IMR-90 (cell line): ENCODE measurements around the gene KIF22. TPM values are rescaled to one million over a fixed set of nuclear protein-coding genes. Genes with fewer than 3 reads are reported as not detected.
A peak's percentile ranks its signal among the peaks of the same experiment; 100 is the strongest.

Source experiments
- ATAC-seq: fragments of 200-7000 bp; cut with Tn5 transposase; 2 replicates; pipeline ENCODE4 v1.9.1; 2020; ENCODE audit warnings: low read depth, mild to moderate bottlenecking, moderate library complexity
- BruUV-seq: library from RNA; stranded (reverse); fragments of 400-500 nt; replicated peaks from 2 replicates; lab custom pipeline; 2021; lab: Mats Ljungman, UMichigan
- CTCF ChIA-PET: fragments of 300-600 bp; formaldehyde crosslinking; extraction: SDS; loops from one replicate; lab custom pipeline; 2021; ENCODE audit warnings: antibody characterized with exemption; lab: Yijun Ruan, JAX
- POLR2A ChIA-PET: fragments of 300-600 bp; sonication (Branson Sonifier 250); formaldehyde crosslinking; loops from one replicate; lab custom pipeline; 2022; ENCODE audit warnings: antibody characterized with exemption; ENCODE audit not compliant: unreplicated experiment; lab: Charles Lee
- DNase-seq: peaks from one replicate; pipeline ENCODE4 v3.0.0; 2013
- H2AFZ ChIP-seq: replicated peaks from 2 replicates; pipeline ENCODE3; 2013; ENCODE audit warnings: low read length, mild to moderate bottlenecking; ENCODE audit not compliant: poor library complexity
- H2AK5ac ChIP-seq: 2 replicates; pipeline ENCODE4 v1.6.1; 2013; ENCODE audit warnings: low read depth, low read length, inconsistent platforms
- H2AK9ac ChIP-seq: replicated peaks from 2 replicates; pipeline ENCODE3; 2013; ENCODE audit warnings: mild to moderate bottlenecking, low read depth, low read length, moderate library complexity; ENCODE audit not compliant: poor library complexity
- H2BK120ac ChIP-seq: 2 replicates; pipeline ENCODE4 v1.6.1; 2013; ENCODE audit warnings: low read depth, low read length, inconsistent platforms
- H2BK15ac ChIP-seq: 3 replicates; pipeline ENCODE4 v1.6.1; 2013; ENCODE audit warnings: low read depth, low read length, inconsistent platforms
- H2BK20ac ChIP-seq: 2 replicates; pipeline ENCODE4 v1.6.1; 2013; ENCODE audit warnings: low read depth, mild to moderate bottlenecking, inconsistent platforms, low read length, moderate library complexity
- H2BK5ac ChIP-seq: 2 replicates; pipeline ENCODE4 v1.6.1; 2013; ENCODE audit warnings: mild to moderate bottlenecking, low read depth, low read length, inconsistent platforms; ENCODE audit not compliant: poor library complexity, severe bottlenecking
- H3K14ac ChIP-seq: replicated peaks from 2 replicates; pipeline ENCODE4 v1.6.1; 2013; ENCODE audit warnings: low read depth, low read length, inconsistent platforms
- H3K18ac ChIP-seq: 2 replicates; pipeline ENCODE4 v1.6.1; 2013; ENCODE audit warnings: low read depth, low read length, control low read depth
- H3K23ac ChIP-seq: 2 replicates; pipeline ENCODE4 v1.6.1; 2013; ENCODE audit warnings: low read depth, low read length, inconsistent platforms
- H3K27ac ChIP-seq: 2 replicates; pipeline ENCODE4 v1.5.1; 2013; ENCODE audit warnings: mild to moderate bottlenecking, control low read depth, low read length; ENCODE audit not compliant: insufficient read depth
- H3K27me3 ChIP-seq: 2 replicates; pipeline ENCODE4 v1.6.1; 2013; ENCODE audit warnings: low read length; ENCODE audit not compliant: control insufficient read depth, insufficient read depth
- H3K36me3 ChIP-seq: 2 replicates; pipeline ENCODE4 v1.6.1; 2013; ENCODE audit warnings: low read length, mixed read lengths; ENCODE audit not compliant: control insufficient read depth, insufficient read depth
- H3K4ac ChIP-seq: 2 replicates; pipeline ENCODE4 v1.6.1; 2013; ENCODE audit warnings: low read depth, low read length, inconsistent platforms
- H3K4me1 ChIP-seq: 2 replicates; pipeline ENCODE4 v1.6.1; 2013; ENCODE audit warnings: low read length, mixed read lengths; ENCODE audit not compliant: control insufficient read depth, insufficient read depth
- H3K4me2 ChIP-seq: 2 replicates; pipeline ENCODE4 v1.6.1; 2013; ENCODE audit warnings: low read depth, mild to moderate bottlenecking, control low read depth, low read length, moderate library complexity
- H3K4me3 ChIP-seq: 2 replicates; pipeline ENCODE4 v1.5.1; 2013; ENCODE audit warnings: low read depth, mild to moderate bottlenecking, control low read depth, low read length, moderate library complexity; ENCODE audit not compliant: insufficient read depth
- H3K56ac ChIP-seq: 2 replicates; pipeline ENCODE4 v1.6.1; 2013; ENCODE audit warnings: low read length, inconsistent platforms; ENCODE audit not compliant: insufficient read depth; ENCODE audit errors: extremely low read depth
- H3K79me1 ChIP-seq, 2 experiments: 2 replicates each; pipeline ENCODE4 v1.6.1; 2013; ENCODE audit warnings: low read length in 2 of 2, inconsistent platforms in 1 of 2, low read depth in 1 of 2
- H3K9ac ChIP-seq: 2 replicates; pipeline ENCODE4 v1.6.1; 2013; ENCODE audit warnings: low read depth, low read length, control low read depth
- H3K9me1 ChIP-seq: 2 replicates; pipeline ENCODE4 v1.6.1; 2013; ENCODE audit warnings: low read length, inconsistent platforms; ENCODE audit not compliant: insufficient read depth
- H3K9me3 ChIP-seq: 2 replicates; pipeline ENCODE4 v1.6.1; 2013; ENCODE audit warnings: low read length; ENCODE audit not compliant: control insufficient read depth, insufficient read depth
- H4K20me1 ChIP-seq: 2 replicates; pipeline ENCODE4 v1.6.1; 2013; ENCODE audit warnings: low read length, inconsistent platforms; ENCODE audit not compliant: insufficient read depth
- H4K5ac ChIP-seq: 2 replicates; pipeline ENCODE4 v1.6.1; 2013; ENCODE audit warnings: mild to moderate bottlenecking, low read depth, low read length, control low read depth
- H4K8ac ChIP-seq, 2 experiments: 2 replicates each; pipeline ENCODE4 v1.6.1; 2013; ENCODE audit warnings: low read depth in 2 of 2, low read length in 2 of 2, control low read depth in 1 of 2, inconsistent platforms in 1 of 2
- H4K91ac ChIP-seq: 2 replicates; pipeline ENCODE4 v1.6.1; 2013; ENCODE audit warnings: low read depth, low read length, inconsistent platforms; ENCODE audit not compliant: insufficient read depth
- CEBPB ChIP-seq: IDR thresholded peaks from 2 replicates; pipeline ENCODE4 v1.6.1; 2012; ENCODE audit warnings: low read depth, low read length, improper control_type of control experiment
- CTCF ChIP-seq: conservative IDR thresholded peaks from 2 replicates; pipeline ENCODE4 v1.5.1; 2012; ENCODE audit warnings: mild to moderate bottlenecking, low read depth, low read length, improper control_type of control experiment
- ELK1 ChIP-seq: fragments of 150-350 bp; IDR thresholded peaks from 2 replicates; pipeline ENCODE4 v1.6.1; 2016; ENCODE audit warnings: low read depth, mild to moderate bottlenecking, low read length, moderate library complexity, borderline replicate concordance
- FOS ChIP-seq: fragments of 150-350 bp; IDR thresholded peaks from 2 replicates; pipeline ENCODE4 v1.6.1; 2016; ENCODE audit warnings: low read depth, low read length
- MAFK ChIP-seq: IDR thresholded peaks from 2 replicates; pipeline ENCODE4 v1.6.1; 2012; ENCODE audit warnings: low read depth, low read length, improper control_type of control experiment
- MAZ ChIP-seq: IDR thresholded peaks from 2 replicates; pipeline ENCODE4 v1.6.1; 2012; ENCODE audit warnings: low read depth, mild to moderate bottlenecking, low read length, improper control_type of control experiment, moderate library complexity, borderline replicate concordance
- MXI1 ChIP-seq: IDR thresholded peaks from 2 replicates; pipeline ENCODE4 v1.6.1; 2012; ENCODE audit warnings: low read depth, mild to moderate bottlenecking, low read length, moderate library complexity, borderline replicate concordance
- NFE2L2 ChIP-seq: fragments of 150-350 bp; IDR thresholded peaks from 2 replicates; pipeline ENCODE4 v1.6.1; 2016; ENCODE audit warnings: low read depth, mild to moderate bottlenecking, low read length
- POLR2A ChIP-seq: IDR thresholded peaks from 2 replicates; pipeline ENCODE4 v1.6.1; 2012; ENCODE audit warnings: mild to moderate bottlenecking, low read depth, low read length
- RAD21 ChIP-seq: IDR thresholded peaks from 2 replicates; pipeline ENCODE4 v1.6.1; 2012; ENCODE audit warnings: low read length, improper control_type of control experiment
- RCOR1 ChIP-seq: IDR thresholded peaks from 2 replicates; pipeline ENCODE4 v1.6.1; 2012; ENCODE audit warnings: mild to moderate bottlenecking, low read length, improper control_type of control experiment; ENCODE audit not compliant: insufficient replicate concordance
- RFX5 ChIP-seq: IDR thresholded peaks from 2 replicates; pipeline ENCODE4 v1.8.0; 2012; ENCODE audit warnings: low read depth, mild to moderate bottlenecking, low read length, moderate library complexity
- SMC3 ChIP-seq: fragments of 150-350 bp; IDR thresholded peaks from 2 replicates; pipeline ENCODE4 v1.6.1; 2016; ENCODE audit warnings: low read depth, mild to moderate bottlenecking, antibody characterized with exemption, low read length, moderate library complexity
- WGBS, 2 experiments: methylation state at CpG; one replicate each; pipeline versions ENCODE4 v1.1.5 to v1.1.7; 2013; ENCODE audit warnings: missing lambda C conversion rate in 2 of 2; ENCODE audit not compliant: insufficient read length in 1 of 2; ENCODE audit errors: extremely low coverage in 2 of 2; 5-methylcytosine and 5-hydroxymethylcytosine counted together
- dilution Hi-C: fragments of 300-500 bp; cut with HindIII; formaldehyde crosslinking; loops from one replicate; pipeline ENCODE4 v1.14.3; 2018; ENCODE audit warnings: low sequenced_read_pairs; ENCODE audit not compliant: unreplicated experiment
- in situ Hi-C: fragments of 300-500 bp; cut with MboI; formaldehyde crosslinking; loops from 3 replicates; pipeline ENCODE4 v1.14.3; 2019; ENCODE audit warnings: low sequenced_read_pairs, inconsistent platforms, mixed read lengths
- intact Hi-C: fragments of 100-400 bp; cut with micrococcal nuclease; formaldehyde crosslinking; loops from 2 replicates; pipeline ENCODE4 v1.10.0; 2022
- polyA plus RNA-seq, 3 experiments: library from polyadenylated mRNA; depleted of rRNA; stranded (reverse); fragments of >200 nt; gene quantifications; 2 replicates each; pipeline ENCODE4 v1.2.3, GENCODE V29; 2012; ENCODE audit warnings: low replicate concordance in 1 of 3
- total RNA-seq: library from RNA; depleted of rRNA; stranded (reverse); fragments of >200 nt; gene quantifications from 2 replicates; pipeline ENCODE4 v1.2.3, GENCODE V29; 2012

KIF22 gene
- total and polyA plus RNA-seq, 2 of the 4 experiments (the other 2 are of a cell fraction): 43.0 to 65.1 TPM

- Histone ChIP-seq H3K23ac (no peak overlapping the region), H3K9me3 (peaks cover 2% of the 10 kb centered on the region; the same call in 1 of the 2 replicates), H2AK9ac (peak overlapping the region; percentile 16), H3K9me1 (no peaks in the 10 kb centered on the region), H3K18ac (no peak overlapping the region), H3K9ac (no peak overlapping the region), H4K5ac (no peak overlapping the region), H3K14ac (no peak overlapping the region), H2BK15ac (no peak overlapping the region), H3K27me3 (peaks cover 24% of the 10 kb centered on the region), H4K20me1 (no peaks in the 10 kb centered on the region), H3K36me3 (no peaks in the 10 kb centered on the region), H3K4me1 (no peaks in the 10 kb centered on the region), H2AFZ (no peak overlapping the region), H3K79me1 (no peaks in the 10 kb centered on the region), H2BK20ac (no peak overlapping the region), H3K4me3 (no peak overlapping the region), H4K91ac (no peak overlapping the region), H3K4ac (no peak overlapping the region), H3K56ac (no peak overlapping the region), H2BK5ac (no peak overlapping the region), H2BK120ac (no peak overlapping the region), H3K27ac (no peak overlapping the region), H2AK5ac (no peak overlapping the region), H4K8ac (no peak overlapping the region), H3K4me2 (no peak overlapping the region)
- POLR2A ChIA-PET: no interaction called here
- in situ Hi-C loops: no loop called here
- no peak for DNase-seq
- dilution Hi-C loops: no loop called here
- TF ChIP-seq RFX5 (no peak), FOS (no peak), RCOR1 (no peak), POLR2A (no peak), MAZ (no peak), MAFK (no peak), RAD21 (no peak), MXI1 (no peak), SMC3 (no peak), CEBPB (no peak), NFE2L2 (no peak), CTCF (no peak), ELK1 (no peak)
- CTCF ChIA-PET: interaction anchor here (0.5 kb wide), 1 partner anchor 9 kb away, joined by 4 read pairs; no protein-coding TSS in a partner anchor
- BruUV-seq: no TSS peak
- intact Hi-C loops: no loop called here
- no CpG with 5 or more reads among the region's 5 CpGs for WGBS, 2 experiments
- ATAC-seq: no peak
These were observed 47.1 kb upstream of the KIF22 start for GRCh38 chr16:29743475-29743826.
